HEK293T (cell line): Measurements from ENCODE around the gene MRPL52.
"Not testable (repeated sequence)": the region's sequence is repeated elsewhere in the genome, so short reads cannot be mapped to it uniquely, and the experiment has no call there.

Source experiments
- CTCF ChIA-PET: fragments of 350-600 bp; formaldehyde crosslinking; extraction: SDS; loops from one replicate; lab custom pipeline; 2021; ENCODE audit warnings: antibody characterized with exemption, inconsistent platforms; lab: Yijun Ruan, JAX
- POLR2A ChIA-PET: fragments of 350-600 bp; formaldehyde crosslinking; extraction: SDS; loops from one replicate; lab custom pipeline; 2020; ENCODE audit warnings: antibody characterized with exemption, inconsistent platforms; lab: Yijun Ruan, JAX
- DNase-seq: peaks from one replicate; pipeline ENCODE4 v3.0.0; 2012; ENCODE audit warnings: mixed read lengths; ENCODE audit errors: extremely low spot score
- ARNT ChIP-seq: fragments of 450-650 bp; IDR thresholded peaks from 2 replicates; pipeline ENCODE4 v1.6.1; 2017; ENCODE audit warnings: mild to moderate bottlenecking
- BHLHE40 ChIP-seq: fragments of 450-650 bp; IDR thresholded peaks from 2 replicates; pipeline ENCODE4 v1.6.1; 2016; ENCODE audit warnings: mild to moderate bottlenecking, moderate library complexity, borderline replicate concordance
- CTBP1 ChIP-seq: fragments of 450-650 bp; IDR thresholded peaks from 2 replicates; pipeline ENCODE4 v1.6.1; 2016; ENCODE audit warnings: borderline replicate concordance
- ELF4 ChIP-seq: fragments of 450-650 bp; IDR thresholded peaks from 2 replicates; pipeline ENCODE4 v1.6.1; 2017; ENCODE audit warnings: antibody characterized with exemption
- FOXA1 ChIP-seq: fragments of 450-650 bp; IDR thresholded peaks from 2 replicates; pipeline ENCODE4 v1.6.1; 2016; ENCODE audit warnings: mild to moderate bottlenecking
- FOXK2 ChIP-seq: fragments of 450-650 bp; IDR thresholded peaks from 2 replicates; pipeline ENCODE4 v1.6.1; 2016; ENCODE audit warnings: mild to moderate bottlenecking
- FOXM1 ChIP-seq: fragments of 450-650 bp; IDR thresholded peaks from 2 replicates; pipeline ENCODE4 v1.6.1; 2017; ENCODE audit warnings: mild to moderate bottlenecking, borderline replicate concordance
- HDGF ChIP-seq: fragments of 450-650 bp; IDR thresholded peaks from 2 replicates; pipeline ENCODE4 v1.6.1; 2017; ENCODE audit warnings: antibody characterized with exemption, borderline replicate concordance
- L3MBTL2 ChIP-seq: fragments of 450-650 bp; conservative IDR thresholded peaks from 2 replicates; pipeline ENCODE4 v1.6.1; 2016; ENCODE audit warnings: mild to moderate bottlenecking
- LEF1 ChIP-seq: fragments of 450-650 bp; IDR thresholded peaks from 2 replicates; pipeline ENCODE4 v1.6.1; 2017; ENCODE audit warnings: mild to moderate bottlenecking, borderline replicate concordance
- NFRKB ChIP-seq: fragments of 450-650 bp; IDR thresholded peaks from 2 replicates; pipeline ENCODE4 v1.6.1; 2016; ENCODE audit warnings: mild to moderate bottlenecking, moderate library complexity
- SP1 ChIP-seq: fragments of 450-650 bp; IDR thresholded peaks from 2 replicates; pipeline ENCODE4 v1.6.1; 2017
- SUZ12 ChIP-seq: fragments of 450-650 bp; IDR thresholded peaks from 2 replicates; pipeline ENCODE4 v1.6.1; 2016; ENCODE audit warnings: mild to moderate bottlenecking
- TARDBP ChIP-seq: fragments of 450-650 bp; IDR thresholded peaks from 2 replicates; pipeline ENCODE4 v1.6.1; 2016
- ZNF384 ChIP-seq: fragments of 450-650 bp; IDR thresholded peaks from 2 replicates; pipeline ENCODE4 v1.6.1; 2016
- TF ChIP-seq, protein P1 (sequence below): fragments of 450-650 bp; IDR thresholded peaks from 2 replicates; pipeline ENCODE4 v1.6.1; 2016

Gene MRPL52

DNA sequence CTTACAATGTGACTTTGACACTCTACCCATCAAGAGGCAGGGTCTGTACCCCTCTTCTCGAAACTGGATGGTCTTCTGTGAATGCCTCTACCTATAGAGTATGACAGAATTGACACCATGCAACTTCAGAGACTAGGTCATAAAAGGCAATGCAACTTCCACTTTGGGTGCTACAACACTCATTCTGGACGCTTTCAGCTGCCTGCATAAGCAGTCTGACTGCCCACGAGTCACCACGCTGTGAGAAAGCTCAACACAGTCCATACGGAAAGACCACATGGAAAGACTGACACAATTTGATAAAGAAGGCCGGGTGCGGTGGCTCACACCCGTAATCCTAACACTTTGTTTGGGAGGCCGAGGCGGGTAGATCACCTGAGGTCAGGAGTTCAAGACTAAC, 29.3 kb upstream of the MRPL52 start:
- no peak for TF ChIP-seq FOXA1
- no peak for TF ChIP-seq SP1
- no peak for TF ChIP-seq HDGF
- no peak for TF ChIP-seq SUZ12
- TF ChIP-seq CTBP1: no peak
- no peak for TF ChIP-seq FOXM1
- no peak for TF ChIP-seq TARDBP
- TF ChIP-seq, protein P1, sequence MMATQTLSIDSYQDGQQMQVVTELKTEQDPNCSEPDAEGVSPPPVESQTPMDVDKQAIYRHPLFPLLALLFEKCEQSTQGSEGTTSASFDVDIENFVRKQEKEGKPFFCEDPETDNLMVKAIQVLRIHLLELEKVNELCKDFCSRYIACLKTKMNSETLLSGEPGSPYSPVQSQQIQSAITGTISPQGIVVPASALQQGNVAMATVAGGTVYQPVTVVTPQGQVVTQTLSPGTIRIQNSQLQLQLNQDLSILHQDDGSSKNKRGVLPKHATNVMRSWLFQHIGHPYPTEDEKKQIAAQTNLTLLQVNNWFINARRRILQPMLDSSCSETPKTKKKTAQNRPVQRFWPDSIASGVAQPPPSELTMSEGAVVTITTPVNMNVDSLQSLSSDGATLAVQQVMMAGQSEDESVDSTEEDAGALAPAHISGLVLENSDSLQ: no peak
- TF ChIP-seq ELF4: no peak
- TF ChIP-seq LEF1: no peak
- no peak for TF ChIP-seq ZNF384
- TF ChIP-seq ARNT: no peak
- no peak for TF ChIP-seq FOXK2
- TF ChIP-seq NFRKB: no peak
- no peak for TF ChIP-seq L3MBTL2
- no peak for TF ChIP-seq BHLHE40
- CTCF ChIA-PET: interaction anchor here (1.4 kb wide), 1 partner anchor 143 kb away, joined by 3 read pairs; no protein-coding TSS in a partner anchor

DNA sequence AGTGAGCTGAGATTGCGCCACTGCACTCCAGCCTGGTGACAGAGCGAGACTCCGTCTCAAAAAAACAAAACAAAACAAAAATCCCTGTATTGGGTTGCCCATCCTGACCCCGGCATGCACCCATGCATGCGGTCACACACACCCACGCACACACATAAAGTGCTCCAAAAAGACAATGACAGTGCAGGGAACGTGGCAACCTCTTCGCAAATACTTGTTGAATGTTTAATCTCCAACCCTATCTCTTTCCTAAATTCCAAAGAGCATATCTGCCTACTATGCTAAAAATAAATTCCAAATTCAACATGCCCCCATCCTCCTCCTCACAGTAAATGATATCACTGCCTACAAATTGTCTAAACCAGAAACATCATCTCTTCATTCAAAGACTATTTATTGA, 28.0 kb upstream of the MRPL52 start:
- CTCF ChIA-PET: no interaction called here
- no peak for DNase-seq
- POLR2A ChIA-PET: interaction anchor here (0.5 to 1.0 kb wide), 2 partner anchors 36 to 209 kb away, joined by 3 read pairs; no protein-coding TSS in a partner anchor

More for the DNA sequence above, 29.3 kb upstream of the MRPL52 start:
- POLR2A ChIA-PET: interaction anchor here (1.0 kb wide), 1 partner anchor 34 kb away, joined by 3 read pairs; no protein-coding TSS in a partner anchor
- DNase-seq: no peak

DNA sequence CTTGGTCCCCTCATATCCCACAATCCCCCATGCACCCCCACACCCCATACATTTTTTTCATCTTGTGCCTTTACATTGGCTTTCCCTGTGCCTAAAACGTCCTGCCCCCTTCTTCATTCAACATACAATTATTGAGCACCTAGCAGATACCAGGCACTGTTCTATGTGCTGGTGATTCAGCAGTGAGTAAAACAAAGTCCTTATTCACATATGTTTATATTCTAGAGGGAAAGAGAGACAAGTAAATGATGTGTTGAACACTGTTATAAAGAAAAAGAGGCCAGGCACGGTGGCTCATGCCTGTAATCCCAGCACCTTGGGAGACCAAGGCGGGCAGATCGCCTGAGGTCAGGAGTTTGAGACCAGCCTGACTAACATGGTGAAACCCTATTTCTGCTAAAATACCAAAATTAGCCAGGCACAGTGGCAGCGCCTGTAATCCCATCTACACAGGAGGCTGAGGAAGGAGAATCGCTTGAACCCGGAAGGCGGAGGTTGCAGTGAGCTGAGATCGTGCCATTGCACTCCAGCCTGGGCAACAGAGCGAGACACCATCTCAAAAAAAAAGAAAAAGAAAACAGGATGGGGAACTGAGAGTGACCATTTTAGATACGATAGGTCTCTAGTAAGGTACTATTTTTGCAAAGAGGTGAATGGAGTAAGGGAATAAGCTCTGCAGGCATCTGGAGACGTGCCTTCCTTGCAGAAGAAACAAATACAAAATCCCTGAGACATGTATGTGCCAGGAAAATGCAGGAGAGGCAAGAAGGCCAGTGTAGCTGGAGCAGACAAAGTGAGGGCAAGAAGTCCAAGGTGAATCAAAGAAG, 26.6 kb upstream of the MRPL52 start:
- TF ChIP-seq BHLHE40: no peak
- TF ChIP-seq NFRKB: no peak
- no peak for TF ChIP-seq FOXA1
- TF ChIP-seq ARNT: no peak
- no peak for TF ChIP-seq ELF4
- no peak for TF ChIP-seq ZNF384
- no peak for TF ChIP-seq SP1
- TF ChIP-seq HDGF: no peak
- TF ChIP-seq LEF1: no peak
- no peak for TF ChIP-seq FOXK2
- TF ChIP-seq, protein P1: no peak
- ChIA-PET POLR2A (no interaction called here), CTCF (no interaction called here)
- DNase-seq: no peak

More for the DNA sequence above, 28.0 kb upstream of the MRPL52 start:
- TF ChIP-seq FOXA1 (no peak), LEF1 (no peak), FOXK2 (no peak), ELF4 (no peak), ARNT (no peak), ZNF384 (no peak), SUZ12 (no peak), NFRKB (no peak), HDGF (no peak)
- TF ChIP-seq, protein P1: no peak

DNA sequence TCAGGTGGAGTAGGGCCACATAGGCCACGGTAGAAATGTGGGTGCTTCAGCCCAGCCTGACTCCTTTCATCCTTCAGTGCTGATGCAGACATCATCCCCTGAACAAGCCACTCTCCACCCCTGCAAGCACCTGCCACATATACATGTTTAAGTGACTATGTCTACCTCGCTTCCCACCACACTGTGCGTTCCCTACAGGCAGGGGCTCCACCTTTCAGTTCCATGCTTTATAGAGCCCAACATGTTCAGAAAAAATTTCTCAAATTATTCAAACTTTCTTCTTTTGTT, 26.1 kb upstream of the MRPL52 start:
- no peak for DNase-seq
- ChIA-PET POLR2A (no interaction called here), CTCF (no interaction called here)
- TF ChIP-seq LEF1 (no peak), ZNF384 (no peak), TARDBP (no peak), NFRKB (no peak), CTBP1 (no peak), HDGF (no peak), SUZ12 (no peak), FOXA1 (no peak), SP1 (no peak), FOXK2 (no peak), BHLHE40 (no peak), L3MBTL2 (no peak), ELF4 (no peak), ARNT (no peak)
- TF ChIP-seq, protein P1: no peak

DNA sequence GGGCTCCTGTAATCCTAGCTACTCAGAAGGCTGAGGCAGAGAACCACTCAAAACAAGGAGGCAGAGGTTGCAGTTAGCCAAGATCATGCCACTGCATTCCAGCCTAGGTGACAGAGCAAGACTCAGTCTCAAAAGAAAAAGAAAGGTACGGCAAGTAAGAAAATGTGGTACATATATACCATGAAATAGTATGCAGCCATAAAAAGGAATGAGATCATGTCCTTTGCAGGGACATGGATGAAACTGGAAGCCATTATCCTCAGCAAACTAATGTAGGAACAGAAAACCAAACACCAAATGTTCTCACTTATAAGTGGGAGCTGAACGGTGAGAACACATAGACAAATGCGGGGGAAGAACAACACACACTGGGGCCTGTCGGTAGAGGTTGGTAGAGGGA, 24.5 kb upstream of the MRPL52 start:
- CTCF ChIA-PET: not testable (repeated sequence)
- POLR2A ChIA-PET: interaction anchor here (0.7 to 1.3 kb wide), 2 partner anchors 39 to 81 kb away, joined by 3 to 4 read pairs; partner anchors contain the start of gene OXA1L

More for the DNA sequence above, 24.5 kb upstream of the MRPL52 start:
- not testable (repeated sequence) for DNase-seq
